ENCODE results near the gene ABL1. TPM values are rescaled to one million over a fixed set of nuclear protein-coding genes. Genes with fewer than 3 reads are reported as not detected.

The ABL1 gene
- polyA plus RNA-seq, 3 donors: 4.5 to 14.5 (median 8.0) TPM

DNA sequence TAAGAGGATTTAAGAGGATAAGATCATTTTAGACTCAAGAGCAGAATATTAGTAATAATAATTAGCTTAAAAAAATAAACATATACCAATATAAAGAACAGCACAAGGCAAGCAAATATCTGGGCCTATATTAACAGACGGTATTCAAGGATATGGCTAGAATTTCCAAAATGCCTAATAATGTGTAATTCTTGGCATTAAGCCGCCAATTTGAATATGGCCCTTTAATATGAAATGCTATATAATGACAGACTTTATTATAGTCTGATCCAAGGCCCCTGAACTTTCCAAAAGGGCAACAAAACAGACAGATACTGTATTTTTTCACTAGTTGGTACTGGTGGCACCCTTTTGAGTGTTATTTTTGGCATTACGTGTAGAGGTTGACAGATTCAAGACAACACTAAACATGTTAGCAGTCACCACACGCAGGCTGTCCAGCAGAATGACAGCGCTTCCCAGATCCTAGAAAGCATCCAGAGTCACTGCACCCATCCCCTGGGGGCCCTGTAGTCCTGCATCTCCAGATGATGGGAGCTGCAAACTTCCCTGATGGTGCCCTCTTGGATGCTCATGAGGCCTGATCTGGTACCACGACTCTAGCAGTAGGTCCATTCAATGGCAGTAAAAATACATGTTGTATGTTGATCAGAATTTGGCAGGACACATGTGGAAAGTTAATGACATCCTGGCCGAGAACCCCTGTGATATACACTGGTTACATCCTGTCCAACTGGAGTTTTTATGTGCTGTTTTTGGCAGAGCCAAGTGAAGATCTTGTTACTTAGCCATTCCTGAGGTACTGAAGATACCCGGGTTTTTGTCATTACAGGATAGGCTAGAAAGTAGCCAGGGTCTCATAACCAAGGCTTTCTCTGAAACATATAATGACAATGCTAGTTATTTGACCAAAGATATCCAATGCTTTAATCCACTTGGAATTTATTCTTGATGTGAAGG is 1.7 kb upstream of the ABL1 start:
- Mint-ChIP-seq H3K4me3 (no peak overlapping the region), H3K27ac (peak overlapping the region in 1 of 7 donors; percentile 68), H3K4me1 (peaks cover 35% of the 10 kb centered on the region), H3K9me3 (peaks cover 0 to 11% (median 9%) of the 10 kb centered on the region in 7 donors), H3K36me3 (peaks cover 4 to 8% of the 10 kb centered on the region in 2 donors), H3K27me3 (ENCODE audit: low read depth in 3 of 3) (peaks cover 0 to 3% (median 3%) of the 10 kb centered on the region in 3 donors)
- no peak overlapping the region for H2AFZ ChIP-seq (ENCODE audit: insufficient read depth, low read depth, low read length, poor library complexity, severe bottlenecking)
- no peak overlapping the region for H3K9ac ChIP-seq (ENCODE audit: insufficient read depth, low read length, poor library complexity, severe bottlenecking)
- TF ChIP-seq, protein P1, sequence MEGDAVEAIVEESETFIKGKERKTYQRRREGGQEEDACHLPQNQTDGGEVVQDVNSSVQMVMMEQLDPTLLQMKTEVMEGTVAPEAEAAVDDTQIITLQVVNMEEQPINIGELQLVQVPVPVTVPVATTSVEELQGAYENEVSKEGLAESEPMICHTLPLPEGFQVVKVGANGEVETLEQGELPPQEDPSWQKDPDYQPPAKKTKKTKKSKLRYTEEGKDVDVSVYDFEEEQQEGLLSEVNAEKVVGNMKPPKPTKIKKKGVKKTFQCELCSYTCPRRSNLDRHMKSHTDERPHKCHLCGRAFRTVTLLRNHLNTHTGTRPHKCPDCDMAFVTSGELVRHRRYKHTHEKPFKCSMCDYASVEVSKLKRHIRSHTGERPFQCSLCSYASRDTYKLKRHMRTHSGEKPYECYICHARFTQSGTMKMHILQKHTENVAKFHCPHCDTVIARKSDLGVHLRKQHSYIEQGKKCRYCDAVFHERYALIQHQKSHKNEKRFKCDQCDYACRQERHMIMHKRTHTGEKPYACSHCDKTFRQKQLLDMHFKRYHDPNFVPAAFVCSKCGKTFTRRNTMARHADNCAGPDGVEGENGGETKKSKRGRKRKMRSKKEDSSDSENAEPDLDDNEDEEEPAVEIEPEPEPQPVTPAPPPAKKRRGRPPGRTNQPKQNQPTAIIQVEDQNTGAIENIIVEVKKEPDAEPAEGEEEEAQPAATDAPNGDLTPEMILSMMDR (IDR thresholded peaks at IDR 0.05): no peak
- no peak overlapping the region for H3K27ac ChIP-seq (ENCODE audit: low read depth in 1 of 2, low read length in 2 of 2)
- H3K4me2 ChIP-seq (replicated peaks; ENCODE audit: extremely low read depth, low read length, poor library complexity, severe bottlenecking): no peak overlapping the region
- no peak overlapping the region for H3K4me3 ChIP-seq (replicated peaks in 1 of 3; ENCODE audit: low read depth in 2 of 3, low read length in 3 of 3)
- no peak for DNase-seq
- intact Hi-C loops (cut with micrococcal nuclease): no loop called here
- H3K36me3 ChIP-seq (replicated peaks in 1 of 2; ENCODE audit: control insufficient read depth in 1 of 2, insufficient read depth in 2 of 2, low read length in 2 of 2): no peaks in the 10 kb centered on the region
- H3K4me1 ChIP-seq (ENCODE audit: control insufficient read depth in 1 of 2, insufficient read depth in 2 of 2, low read length in 2 of 2): peaks cover 18 to 25% of the 10 kb centered on the region in 2 donors
- WGBS (ENCODE audit: insufficient coverage): 100% methylated on average over 5 of the region's 8 CpGs
- peaks cover 49% of the 10 kb centered on the region for H4K20me1 ChIP-seq (ENCODE audit: insufficient read depth, low read length)
- H3K79me2 ChIP-seq (ENCODE audit: insufficient read depth, low read length): peaks cover 37% of the 10 kb centered on the region
- no peaks in the 10 kb centered on the region for H3K27me3 ChIP-seq (ENCODE audit: control insufficient read depth in 2 of 2, insufficient read depth in 2 of 2, low read length in 2 of 2)
- H3K9me3 ChIP-seq (replicated peaks in 1 of 2; ENCODE audit: control insufficient read depth in 1 of 2, insufficient read depth in 1 of 2, low read length in 2 of 2): peaks cover 0 to 2% of the 10 kb centered on the region in 2 donors

DNA sequence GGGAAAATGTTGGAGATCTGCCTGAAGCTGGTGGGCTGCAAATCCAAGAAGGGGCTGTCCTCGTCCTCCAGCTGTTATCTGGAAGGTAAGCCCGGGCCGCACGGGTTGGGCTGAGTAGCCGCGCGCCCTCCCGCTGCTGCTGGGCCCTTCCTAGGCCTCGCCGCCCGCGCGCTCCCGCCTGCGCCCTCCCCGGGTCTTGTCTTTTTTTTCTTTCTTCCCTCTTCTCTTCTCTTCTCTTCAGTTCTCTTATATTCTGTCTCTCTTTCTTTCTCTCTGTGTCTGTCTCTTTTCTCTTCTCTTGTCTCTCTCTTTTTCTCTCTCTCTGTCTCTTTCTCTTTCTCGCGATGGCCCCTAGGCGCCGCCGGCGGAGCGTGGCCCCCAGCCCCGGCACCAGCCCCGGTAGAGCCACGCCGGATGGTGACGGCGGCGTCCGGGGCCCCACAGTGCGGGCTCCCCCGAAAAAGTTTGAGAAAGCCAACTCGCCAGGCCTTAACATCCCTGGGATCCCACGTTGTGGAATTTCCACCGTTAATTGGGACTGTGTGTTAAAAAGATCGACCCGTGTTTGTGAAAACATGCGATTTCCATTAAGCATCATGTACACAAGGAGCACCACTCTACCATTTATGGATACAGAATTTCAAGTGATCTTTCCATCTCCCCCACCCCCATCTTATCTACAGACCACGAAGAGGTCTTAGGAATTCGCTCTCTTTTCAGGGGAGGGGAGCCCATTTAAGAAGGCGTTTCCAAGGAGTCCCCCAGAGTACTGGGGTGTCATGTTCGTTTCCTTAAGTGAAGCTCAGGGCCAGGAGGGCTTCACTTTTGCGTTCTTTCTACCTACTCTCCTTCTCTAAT is 616 bp downstream of the ABL1 start:
- H2AFZ ChIP-seq (ENCODE audit: insufficient read depth, low read depth, low read length, poor library complexity, severe bottlenecking): no peak overlapping the region
- peak overlapping the region; percentile 56 for H3K9ac ChIP-seq (ENCODE audit: insufficient read depth, low read length, poor library complexity, severe bottlenecking)
- H3K79me2 ChIP-seq (ENCODE audit: insufficient read depth, low read length): peaks cover 59% of the 10 kb centered on the region
- TF ChIP-seq, protein P1 (IDR thresholded peaks at IDR 0.05): no peak
- peaks cover 46% of the 10 kb centered on the region for H3K4me1 Mint-ChIP-seq
- H3K36me3 ChIP-seq (replicated peaks in 1 of 2; ENCODE audit: control insufficient read depth in 1 of 2, insufficient read depth in 2 of 2, low read length in 2 of 2): no peaks in the 10 kb centered on the region
- H3K9me3 ChIP-seq (replicated peaks in 1 of 2; ENCODE audit: control insufficient read depth in 1 of 2, insufficient read depth in 1 of 2, low read length in 2 of 2): no peaks in the 10 kb centered on the region
- H3K27me3 ChIP-seq (ENCODE audit: control insufficient read depth in 2 of 2, insufficient read depth in 2 of 2, low read length in 2 of 2): no peaks in the 10 kb centered on the region
- H3K36me3 Mint-ChIP-seq: peaks cover 0 to 4% of the 10 kb centered on the region in 2 donors
- peak overlapping the region; percentile 78 for H3K4me2 ChIP-seq (replicated peaks; ENCODE audit: extremely low read depth, low read length, poor library complexity, severe bottlenecking)
- peak overlapping the region in 5 of 7 donors; percentile 62 to 90 (median 80) for H3K27ac Mint-ChIP-seq
- intact Hi-C loops (cut with micrococcal nuclease): no loop called here
- no peak overlapping the region for H3K27ac ChIP-seq (ENCODE audit: low read depth in 1 of 2, low read length in 2 of 2)
- H4K20me1 ChIP-seq (ENCODE audit: insufficient read depth, low read length): peaks cover 68% of the 10 kb centered on the region
- peaks cover 0 to 3% (median 3%) of the 10 kb centered on the region in 3 donors for H3K27me3 Mint-ChIP-seq (ENCODE audit: low read depth in 3 of 3)
- peaks cover 18 to 25% of the 10 kb centered on the region in 2 donors for H3K4me1 ChIP-seq (ENCODE audit: control insufficient read depth in 1 of 2, insufficient read depth in 2 of 2, low read length in 2 of 2)
- peak overlapping the region; percentile 19 to 80 (median 61) for H3K4me3 ChIP-seq (replicated peaks in 1 of 3; ENCODE audit: low read depth in 2 of 3, low read length in 3 of 3)
- DNase-seq: no peak
- no peaks in the 10 kb centered on the region for H3K9me3 Mint-ChIP-seq
- peak overlapping the region; percentile 96 to 98 for H3K4me3 Mint-ChIP-seq
- WGBS (ENCODE audit: insufficient coverage): under 1% methylated on average over 31 of the region's 44 CpGs
